OCI-LY1 (cell line): ENCODE measurements around the gene XPR1.

ENCODE experiments used
- CTCF ChIP-seq: fragments of 200-600 bp; sonication (generic), shearing (Covaris generic); IDR thresholded peaks from 2 replicates; pipeline ENCODE4 v1.5.1; 2017; ENCODE audit warnings: mild to moderate bottlenecking, antibody characterized with exemption, low read length, moderate library complexity, mixed read lengths
- EZH2 ChIP-seq: fragments of 200-600 bp; sonication (generic), shearing (Covaris generic); IDR thresholded peaks from 2 replicates; pipeline ENCODE4 v1.8.0; 2017; ENCODE audit warnings: borderline replicate concordance, mixed run types, mild to moderate bottlenecking, antibody characterized with exemption, low read length, moderate library complexity, mixed read lengths

GRCh38 chr1:180610556-180611015 is 21.2 kb upstream of the XPR1 start:
- no peak for TF ChIP-seq EZH2
- TF ChIP-seq CTCF, result no peak
